ENCODE data around the gene OR10A6.
A peak's percentile ranks its signal among the peaks of the same experiment; 100 is the strongest.

OR10A6 gene

DNA sequence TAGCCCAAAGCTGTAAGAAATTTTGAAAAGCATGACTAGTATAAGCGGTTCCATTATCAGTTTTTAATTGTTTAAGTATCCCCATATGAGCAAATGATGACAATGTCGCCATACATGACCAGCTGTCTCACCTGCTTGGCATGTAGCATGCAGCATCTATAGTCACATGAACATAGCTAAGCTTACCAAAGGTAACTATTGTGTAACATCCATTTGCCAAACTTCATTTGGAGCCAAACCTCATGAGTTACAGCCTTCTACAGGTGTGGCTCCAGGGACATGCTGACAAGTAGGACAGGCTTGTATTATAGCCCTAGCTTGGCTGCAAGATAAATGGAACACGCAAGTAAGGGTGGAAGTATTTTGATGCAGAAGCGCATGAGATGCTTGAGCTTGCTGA, 30.4 kb downstream of the OR10A6 start:
- Histone ChIP-seq H3K4me2 (no peak overlapping the region), H3K4me1 (no peaks in the 10 kb centered on the region), H3K9ac (no peak overlapping the region), H4K20me1 (no peaks in the 10 kb centered on the region), H3K27me3 (no peaks in the 10 kb centered on the region), H3K9me3 (peaks cover 23% of the 10 kb centered on the region), H3K4me3 (no peak overlapping the region), H3K27ac (no peak overlapping the region), H3K36me3 (no peaks in the 10 kb centered on the region)
- no peak for TF ChIP-seq Cebpa-rat (IDR thresholded peaks at IDR 0.05)

DNA sequence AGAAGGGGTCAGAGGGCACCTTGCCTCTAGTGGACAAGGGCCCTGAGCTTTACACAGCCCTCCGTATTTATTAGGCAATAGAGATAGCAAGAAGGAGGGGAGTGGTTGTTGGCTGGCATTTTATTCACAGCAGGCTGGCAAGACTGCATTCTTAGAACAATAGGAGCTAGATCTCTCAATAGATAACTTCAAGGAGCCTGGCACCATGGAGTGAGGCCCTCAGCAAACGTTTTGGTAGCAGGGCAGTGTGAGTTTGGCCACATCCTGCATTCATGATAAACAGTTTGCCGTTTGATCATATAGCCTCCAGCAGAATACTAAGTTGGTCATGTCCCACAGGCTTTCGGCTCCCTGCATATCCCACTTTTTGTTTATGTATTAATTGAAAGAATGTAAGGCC, 31.6 kb downstream of the OR10A6 start:
- Histone ChIP-seq H3K4me2 (no peak overlapping the region), H3K4me3 (no peak overlapping the region), H3K4me1 (no peaks in the 10 kb centered on the region), H3K9ac (no peak overlapping the region), H3K36me3 (no peaks in the 10 kb centered on the region), H3K27me3 (no peaks in the 10 kb centered on the region), H4K20me1 (no peaks in the 10 kb centered on the region), H3K9me3 (peaks cover 29% of the 10 kb centered on the region), H3K27ac (no peak overlapping the region)
- no peak for TF ChIP-seq Cebpa-rat (IDR thresholded peaks at IDR 0.05)

DNA sequence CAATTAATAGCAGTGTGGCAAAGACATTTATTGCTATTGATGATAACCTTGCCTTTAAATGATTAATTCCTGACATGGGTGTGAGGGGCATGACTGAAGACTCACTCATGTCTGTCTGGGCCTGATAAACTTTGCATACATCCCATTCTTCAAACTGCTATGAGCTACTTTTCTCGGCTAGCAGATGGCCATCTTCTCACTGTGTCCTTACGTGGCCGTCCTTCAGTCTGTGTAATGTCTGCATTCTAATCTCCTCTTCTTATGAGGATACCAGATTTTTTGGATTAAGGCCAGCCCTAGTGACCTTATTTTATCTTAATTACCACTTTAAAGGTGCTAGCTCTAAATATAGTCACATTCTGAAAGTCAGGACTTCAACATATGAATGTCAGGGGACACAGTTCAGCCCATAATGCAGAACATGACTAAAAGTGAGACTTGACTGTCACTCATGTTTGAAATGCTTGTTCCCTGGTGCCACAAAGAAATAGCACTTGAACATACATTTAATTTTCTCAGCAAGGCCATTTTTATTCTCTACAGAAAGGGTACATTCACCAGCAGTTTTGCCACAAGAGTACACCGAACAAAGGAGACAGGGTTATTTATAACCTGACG, 32.3 kb downstream of the OR10A6 start:
- H3K4me3 ChIP-seq, result no peak overlapping the region
- no peaks in the 10 kb centered on the region for H3K27me3 ChIP-seq
- H4K20me1 ChIP-seq, result no peaks in the 10 kb centered on the region
- no peak overlapping the region for H3K4me2 ChIP-seq
- H3K9ac ChIP-seq, result no peak overlapping the region
- no peak for TF ChIP-seq Cebpa-rat (IDR thresholded peaks at IDR 0.05)
- H3K27ac ChIP-seq, result no peak overlapping the region
- peaks cover 3% of the 10 kb centered on the region for H3K4me1 ChIP-seq
- peaks cover 29% of the 10 kb centered on the region for H3K9me3 ChIP-seq
- no peaks in the 10 kb centered on the region for H3K36me3 ChIP-seq

DNA sequence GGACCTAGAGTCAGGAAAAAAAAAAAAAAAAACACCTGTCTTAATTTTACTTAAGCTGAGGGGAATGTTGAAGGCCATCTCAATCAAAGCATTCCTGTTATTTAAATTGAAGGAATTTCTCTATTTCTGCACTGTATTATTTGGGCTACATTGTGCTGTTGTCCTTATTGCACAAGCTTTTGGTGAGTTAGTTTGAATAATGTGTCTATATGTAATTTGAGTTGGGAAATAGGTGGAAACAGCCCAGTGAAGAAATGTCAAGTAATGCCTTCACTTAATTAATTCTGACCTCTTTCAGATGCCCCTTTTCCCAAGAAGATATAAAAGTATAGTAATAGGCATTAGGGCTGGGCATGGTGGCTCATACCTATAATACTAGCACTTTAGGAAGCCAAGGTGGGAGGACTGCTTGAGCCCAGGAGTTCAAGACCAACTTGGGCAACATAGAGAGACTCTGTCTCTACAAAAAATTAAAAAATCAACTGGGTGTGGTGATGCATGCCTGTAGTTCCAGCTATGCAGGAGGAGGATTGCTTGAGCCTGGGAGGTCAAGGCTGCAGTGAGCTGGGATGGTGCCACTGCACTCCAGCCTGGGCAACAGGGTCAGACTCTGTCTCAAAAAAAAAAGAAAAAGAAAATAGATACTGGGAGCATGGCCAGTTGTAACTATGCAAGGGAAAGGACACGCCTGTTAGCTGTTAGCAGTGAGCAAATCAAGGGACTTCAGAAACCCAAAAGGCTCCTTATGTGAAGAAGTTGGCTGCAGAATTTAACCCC, 34.9 kb downstream of the OR10A6 start:
- no peak overlapping the region for H3K9ac ChIP-seq
- H3K9me3 ChIP-seq, result peaks cover 29% of the 10 kb centered on the region
- H4K20me1 ChIP-seq, result no peaks in the 10 kb centered on the region
- TF ChIP-seq Cebpa-rat (IDR thresholded peaks at IDR 0.05), result no peak
- H3K4me1 ChIP-seq, result peaks cover 29% of the 10 kb centered on the region
- no peaks in the 10 kb centered on the region for H3K27me3 ChIP-seq
- H3K4me3 ChIP-seq, result no peak overlapping the region
- H3K36me3 ChIP-seq, result no peaks in the 10 kb centered on the region
- no peak overlapping the region for H3K4me2 ChIP-seq
- no peak overlapping the region for H3K27ac ChIP-seq

DNA sequence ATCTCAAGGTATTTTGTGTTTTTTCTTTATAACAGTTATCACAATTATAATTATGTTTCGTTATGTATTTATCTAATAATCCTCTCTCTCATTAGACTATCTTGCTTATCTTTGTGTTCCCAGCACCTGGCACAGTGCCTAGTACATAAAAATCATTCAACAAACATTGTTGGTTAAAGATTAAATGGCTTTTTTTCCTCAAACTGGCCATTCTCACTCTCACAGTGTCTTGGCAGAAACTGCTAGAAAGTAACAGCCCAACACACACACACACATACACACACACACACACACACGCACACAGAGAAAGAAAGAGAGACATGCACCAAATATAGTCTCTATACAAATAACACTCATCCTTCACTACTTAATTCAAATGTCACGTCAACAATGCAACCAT, 36.8 kb downstream of the OR10A6 start:
- TF ChIP-seq Cebpa-rat (IDR thresholded peaks at IDR 0.05), result no peak
- peaks cover 16% of the 10 kb centered on the region for H3K9me3 ChIP-seq
- H4K20me1 ChIP-seq, result no peaks in the 10 kb centered on the region
- H3K36me3 ChIP-seq, result no peaks in the 10 kb centered on the region
- peaks cover 39% of the 10 kb centered on the region for H3K4me1 ChIP-seq
- H3K27ac ChIP-seq, result peak overlapping the region; percentile 99
- peak overlapping the region; percentile 97 for H3K4me2 ChIP-seq
- no peak overlapping the region for H3K9ac ChIP-seq
- H3K4me3 ChIP-seq, result no peak overlapping the region
- no peaks in the 10 kb centered on the region for H3K27me3 ChIP-seq

DNA sequence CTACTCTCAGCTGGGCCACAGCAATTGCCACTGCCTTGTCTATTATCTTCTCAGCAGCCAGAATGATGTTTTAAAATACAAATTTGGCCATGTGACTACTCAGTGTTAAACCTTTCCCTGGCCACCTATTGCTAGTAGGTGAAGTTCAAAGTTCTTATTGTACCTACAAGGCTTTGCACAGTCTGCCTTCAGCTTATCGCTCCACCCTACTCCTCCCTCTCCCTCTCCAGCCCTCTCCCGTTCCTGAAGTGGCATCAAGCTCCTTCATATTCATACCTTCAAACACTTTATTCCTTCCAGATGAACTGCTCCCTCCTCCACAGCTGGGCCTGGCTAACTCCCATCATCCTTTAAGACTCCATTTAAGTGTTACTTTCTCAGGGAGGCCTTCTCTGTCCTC, 37.3 kb downstream of the OR10A6 start:
- peaks cover 43% of the 10 kb centered on the region for H3K4me1 ChIP-seq
- no peak for TF ChIP-seq Cebpa-rat (IDR thresholded peaks at IDR 0.05)
- H3K9ac ChIP-seq, result peak overlapping the region; percentile 89
- peak overlapping the region; percentile 97 for H3K4me2 ChIP-seq
- H4K20me1 ChIP-seq, result no peaks in the 10 kb centered on the region
- H3K4me3 ChIP-seq, result no peak overlapping the region
- peaks cover 12% of the 10 kb centered on the region for H3K9me3 ChIP-seq
- H3K27ac ChIP-seq, result peak overlapping the region; percentile 99
- no peaks in the 10 kb centered on the region for H3K36me3 ChIP-seq
- no peaks in the 10 kb centered on the region for H3K27me3 ChIP-seq

DNA sequence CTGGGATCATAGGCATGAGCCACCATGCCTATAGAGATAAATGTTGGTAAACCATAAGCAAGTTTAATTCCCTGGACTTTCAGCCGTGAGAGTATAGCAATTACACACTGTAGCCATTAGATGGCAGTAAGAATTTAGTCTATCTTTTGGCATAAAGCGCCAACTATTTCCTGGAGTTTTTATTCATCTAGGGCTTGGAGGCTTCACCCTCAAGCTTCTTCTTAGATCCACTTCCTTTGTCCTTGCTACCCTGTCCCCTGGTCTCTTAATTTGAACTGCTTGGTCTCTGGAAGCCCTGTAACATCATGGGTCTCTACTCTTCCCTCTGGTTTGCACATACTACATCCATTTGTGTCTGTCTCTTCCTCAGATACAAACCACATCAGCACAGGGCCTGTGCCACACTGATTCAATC, 38.2 kb downstream of the OR10A6 start:
- Histone ChIP-seq H4K20me1 (no peaks in the 10 kb centered on the region), H3K9me3 (peaks cover 6% of the 10 kb centered on the region; the same call in 1 of the 2 replicates), H3K4me2 (peak overlapping the region; percentile 97), H3K27ac (peak overlapping the region; percentile 99), H3K4me3 (peak overlapping the region; percentile 38; the same call in 1 of the 2 replicates), H3K27me3 (no peaks in the 10 kb centered on the region), H3K4me1 (peaks cover 53% of the 10 kb centered on the region), H3K9ac (peak overlapping the region; percentile 89), H3K36me3 (no peaks in the 10 kb centered on the region)
- no peak for TF ChIP-seq Cebpa-rat (IDR thresholded peaks at IDR 0.05)

DNA sequence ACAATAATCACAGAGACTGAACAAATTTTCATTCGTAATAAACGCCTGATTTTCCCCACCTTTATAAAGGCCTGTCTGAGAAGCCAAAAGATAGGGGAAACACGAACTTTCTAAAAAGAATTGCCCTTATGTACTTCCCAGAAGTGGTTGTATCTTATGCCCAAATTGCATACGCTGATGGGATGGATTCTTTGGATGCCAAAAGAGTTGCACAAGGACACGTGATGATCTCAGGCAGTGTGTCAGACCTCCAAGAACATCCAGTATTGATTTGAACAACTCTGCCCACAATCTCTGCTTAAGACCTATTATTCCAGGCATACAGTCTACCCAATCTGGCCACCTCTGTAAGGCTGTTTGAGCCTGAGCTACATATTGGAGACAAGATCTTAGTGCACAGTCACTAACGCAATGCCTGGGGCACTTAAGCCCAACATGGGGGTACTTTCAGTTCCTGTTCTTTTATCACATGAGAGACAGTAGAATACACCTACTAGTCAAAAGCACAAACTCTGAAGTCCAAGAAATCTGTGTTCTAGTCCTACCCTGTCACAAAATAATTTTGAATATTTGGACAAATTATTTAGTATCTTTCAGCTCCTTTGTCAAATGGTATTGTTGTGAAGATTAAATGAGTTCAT, 38.9 kb downstream of the OR10A6 start:
- H3K4me1 ChIP-seq, result peaks cover 60% of the 10 kb centered on the region
- no peak for TF ChIP-seq Cebpa-rat (IDR thresholded peaks at IDR 0.05)
- peak overlapping the region; percentile 99 for H3K27ac ChIP-seq
- H3K9ac ChIP-seq, result peak overlapping the region; percentile 89
- H3K27me3 ChIP-seq, result no peaks in the 10 kb centered on the region
- H3K9me3 ChIP-seq, result peaks cover 6% of the 10 kb centered on the region; the same call in 1 of the 2 replicates
- no peaks in the 10 kb centered on the region for H4K20me1 ChIP-seq
- no peak overlapping the region for H3K4me3 ChIP-seq
- H3K36me3 ChIP-seq, result no peaks in the 10 kb centered on the region
- H3K4me2 ChIP-seq, result peak overlapping the region; percentile 97

DNA sequence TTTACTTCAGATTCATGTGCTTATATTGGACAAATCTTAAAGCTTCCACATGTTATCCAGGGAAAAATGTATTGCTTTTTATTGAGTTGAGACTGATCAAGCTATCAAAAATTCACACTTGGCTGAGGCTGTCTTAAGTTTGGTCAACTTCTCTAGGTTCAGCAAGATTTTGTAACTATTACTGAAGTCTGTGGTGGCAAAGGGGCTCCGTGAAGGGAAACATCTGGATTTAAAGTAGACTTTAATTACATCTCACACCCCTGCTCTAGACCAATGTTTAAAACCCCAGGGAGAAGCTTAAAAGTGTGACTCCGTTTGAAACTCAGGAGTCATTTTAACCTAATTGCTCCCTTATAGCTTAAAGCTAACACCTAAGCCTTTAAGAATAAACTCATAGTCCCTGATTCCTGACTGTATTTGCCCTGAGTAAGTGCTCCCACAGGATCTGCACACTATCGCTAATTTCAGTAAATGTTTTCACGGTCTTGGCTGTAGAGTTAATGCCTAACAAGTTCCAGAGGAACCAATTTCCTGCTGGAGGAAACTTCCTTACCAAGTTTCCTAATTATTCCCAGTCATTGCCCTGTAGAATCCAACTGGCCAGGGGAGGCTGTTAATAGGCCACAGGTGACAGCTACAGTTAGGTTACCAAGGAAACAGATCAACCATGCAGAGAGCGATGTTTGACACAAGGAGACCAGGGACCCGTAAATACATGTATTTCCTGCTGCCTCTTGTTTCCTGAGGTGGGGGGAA, 40.5 kb downstream of the OR10A6 start:
- H3K27ac ChIP-seq, result peak overlapping the region; percentile 99
- H3K4me3 ChIP-seq, result peak overlapping the region; percentile 61
- peak overlapping the region; percentile 97 for H3K4me2 ChIP-seq
- no peaks in the 10 kb centered on the region for H4K20me1 ChIP-seq
- peaks cover 71% of the 10 kb centered on the region for H3K4me1 ChIP-seq
- TF ChIP-seq Cebpa-rat (IDR thresholded peaks at IDR 0.05), result no peak
- H3K9me3 ChIP-seq, result peaks cover 15% of the 10 kb centered on the region
- peak overlapping the region; percentile 89 for H3K9ac ChIP-seq
- no peaks in the 10 kb centered on the region for H3K36me3 ChIP-seq
- no peaks in the 10 kb centered on the region for H3K27me3 ChIP-seq

Measured in BLaER1 (cell line).